Measurements from ENCODE around the gene PRKAG2. TPM values are rescaled to one million over a fixed set of nuclear protein-coding genes. Genes with fewer than 3 reads are reported as not detected.

The PRKAG2 gene
- total and polyA plus RNA-seq, 9 donors = 9.3 to 37.7 (median 22.6) TPM

DNA sequence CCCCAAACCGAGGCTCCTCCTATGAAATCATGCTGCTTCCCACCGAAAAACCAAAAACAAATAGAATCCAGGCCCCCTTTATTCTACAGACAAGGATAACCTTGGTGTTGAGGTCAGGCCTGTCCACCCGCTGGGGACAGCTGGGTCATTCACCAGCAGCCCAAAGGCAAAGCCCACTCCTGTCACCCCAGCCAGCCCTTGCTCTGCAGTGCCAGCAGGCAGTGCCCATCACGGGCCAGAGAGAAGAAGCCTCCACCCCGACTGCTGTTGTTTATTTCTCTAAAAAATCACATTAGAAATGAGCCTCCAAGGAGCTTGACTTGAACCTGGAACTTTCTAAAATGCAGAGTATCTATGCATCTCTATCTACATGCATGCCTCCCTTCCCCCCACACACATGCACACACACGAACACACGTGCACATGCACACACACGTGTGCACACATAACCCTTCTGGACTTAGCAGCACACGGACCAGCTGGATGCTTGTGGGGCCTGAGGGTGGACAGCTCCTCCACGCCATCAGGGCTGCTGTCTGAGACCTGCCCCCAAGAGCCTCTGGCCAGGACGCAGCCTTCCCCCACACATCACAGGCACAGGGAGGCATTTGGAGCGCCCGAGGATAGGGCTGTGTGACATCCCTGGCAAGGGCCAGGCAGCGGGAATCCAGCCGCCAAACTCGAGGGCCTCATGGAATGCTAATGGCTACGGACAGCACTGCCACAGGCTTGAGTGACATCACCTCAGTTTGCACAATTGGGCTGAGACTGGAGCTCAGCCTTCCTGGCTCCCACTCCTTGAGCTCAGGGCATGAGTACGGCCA is 22.8 kb downstream of the PRKAG2 start:
- no peaks in the 10 kb centered on the region for H3K4me1 ChIP-seq (ENCODE audit: insufficient read depth)
- WGBS, 3 donors = 58 to 69% (median 63%) methylated on average over 18 of the region's 18 CpGs
- no peaks in the 10 kb centered on the region for H3K27me3 ChIP-seq
- TF ChIP-seq POLR2A (IDR thresholded peaks at IDR 0.05) (no peak), EP300 (IDR thresholded peaks at IDR 0.05) (no peak)
- TF ChIP-seq, protein P1, sequence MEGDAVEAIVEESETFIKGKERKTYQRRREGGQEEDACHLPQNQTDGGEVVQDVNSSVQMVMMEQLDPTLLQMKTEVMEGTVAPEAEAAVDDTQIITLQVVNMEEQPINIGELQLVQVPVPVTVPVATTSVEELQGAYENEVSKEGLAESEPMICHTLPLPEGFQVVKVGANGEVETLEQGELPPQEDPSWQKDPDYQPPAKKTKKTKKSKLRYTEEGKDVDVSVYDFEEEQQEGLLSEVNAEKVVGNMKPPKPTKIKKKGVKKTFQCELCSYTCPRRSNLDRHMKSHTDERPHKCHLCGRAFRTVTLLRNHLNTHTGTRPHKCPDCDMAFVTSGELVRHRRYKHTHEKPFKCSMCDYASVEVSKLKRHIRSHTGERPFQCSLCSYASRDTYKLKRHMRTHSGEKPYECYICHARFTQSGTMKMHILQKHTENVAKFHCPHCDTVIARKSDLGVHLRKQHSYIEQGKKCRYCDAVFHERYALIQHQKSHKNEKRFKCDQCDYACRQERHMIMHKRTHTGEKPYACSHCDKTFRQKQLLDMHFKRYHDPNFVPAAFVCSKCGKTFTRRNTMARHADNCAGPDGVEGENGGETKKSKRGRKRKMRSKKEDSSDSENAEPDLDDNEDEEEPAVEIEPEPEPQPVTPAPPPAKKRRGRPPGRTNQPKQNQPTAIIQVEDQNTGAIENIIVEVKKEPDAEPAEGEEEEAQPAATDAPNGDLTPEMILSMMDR (IDR thresholded peaks at IDR 0.05) = no peak
- no peaks in the 10 kb centered on the region for H3K36me3 ChIP-seq
- intact Hi-C loops (cut with DNase I) = loop anchor here in 1 of 4 donors (2.0 kb wide), 1 partner anchor 33 kb away; no protein-coding TSS in a partner anchor
- H3K27ac ChIP-seq = no peak overlapping the region
- no peak for DNase-seq
- no peak overlapping the region for H3K4me3 ChIP-seq
- H3K9me3 ChIP-seq = no peaks in the 10 kb centered on the region

DNA sequence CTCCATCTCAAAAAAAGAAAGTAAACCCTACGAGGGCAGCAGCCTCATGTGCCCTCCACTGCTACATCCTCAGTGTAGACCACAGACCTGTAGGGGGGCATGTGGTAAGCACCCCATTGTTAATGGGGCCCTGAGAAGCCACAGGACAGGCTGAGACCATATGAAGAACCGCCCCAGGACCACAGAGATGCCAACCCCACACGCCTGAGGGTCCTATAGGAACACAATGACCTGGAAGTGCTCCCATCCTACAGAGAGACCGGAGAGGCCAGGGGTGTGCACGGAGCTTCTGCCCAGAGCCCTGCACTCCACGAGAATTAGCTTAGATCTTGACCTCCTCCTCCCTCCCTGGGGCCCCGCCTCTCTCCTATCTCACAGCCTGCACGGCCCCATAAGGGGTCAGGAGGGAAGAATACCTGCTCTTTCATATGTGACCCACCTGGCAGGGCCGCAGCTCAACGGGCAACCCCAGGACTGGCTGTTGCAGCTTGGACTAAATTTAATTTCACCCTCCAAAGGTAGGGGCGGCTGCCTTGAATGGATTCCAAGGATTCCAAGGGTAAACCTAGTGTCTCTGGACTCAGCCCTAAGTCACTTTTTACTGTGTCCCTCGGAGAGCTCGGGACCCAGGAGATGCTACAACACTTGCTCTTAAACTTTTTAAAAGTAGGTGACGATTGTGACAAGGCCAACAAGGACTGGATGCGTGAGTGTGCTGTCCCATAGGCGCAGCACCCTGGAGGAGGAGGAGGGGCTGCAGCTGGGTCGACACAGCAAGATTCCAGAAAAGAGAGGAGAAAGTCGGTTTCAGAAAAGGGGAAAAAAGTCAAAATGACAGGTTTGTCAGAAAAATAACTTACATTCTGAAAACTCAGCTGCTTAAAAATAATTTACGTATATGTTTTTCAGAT is 24.2 kb downstream of the PRKAG2 start:
- no peaks in the 10 kb centered on the region for H3K9me3 ChIP-seq
- no peak overlapping the region for H3K27ac ChIP-seq
- 86 to 90% (median 87%) methylated on average over 19 of the region's 19 CpGs for WGBS, 3 donors
- no peaks in the 10 kb centered on the region for H3K4me1 ChIP-seq (ENCODE audit: insufficient read depth)
- intact Hi-C loops (cut with DNase I) = no loop called here
- no peaks in the 10 kb centered on the region for H3K27me3 ChIP-seq
- no peaks in the 10 kb centered on the region for H3K36me3 ChIP-seq
- TF ChIP-seq, protein P1 (IDR thresholded peaks at IDR 0.05) = no peak
- no peak for TF ChIP-seq POLR2A (IDR thresholded peaks at IDR 0.05)
- TF ChIP-seq EP300 (IDR thresholded peaks at IDR 0.05) = no peak
- no peak for DNase-seq
- no peak overlapping the region for H3K4me3 ChIP-seq

DNA sequence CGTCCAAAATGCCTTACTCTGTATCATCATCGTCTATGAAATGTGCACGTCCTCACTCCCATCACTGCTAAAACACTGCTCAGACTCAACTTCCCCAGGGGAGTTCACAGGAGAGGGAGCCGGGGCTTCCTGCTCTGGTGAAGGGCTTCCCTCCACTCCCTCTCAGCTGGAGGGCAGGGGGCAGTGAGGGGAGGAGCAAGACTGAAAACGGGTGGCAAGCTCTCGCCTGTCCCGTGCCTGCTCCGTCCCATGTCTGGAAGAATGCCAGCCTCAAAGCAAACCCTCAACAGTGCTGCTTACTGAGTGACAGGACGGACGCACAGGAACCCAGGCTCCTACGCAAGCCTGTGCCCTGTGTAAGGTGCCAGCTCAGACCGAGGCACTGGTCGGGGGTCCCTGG is 25.1 kb downstream of the PRKAG2 start:
- TF ChIP-seq, protein P1 (IDR thresholded peaks at IDR 0.05) = no peak
- TF ChIP-seq EP300 (IDR thresholded peaks at IDR 0.05) (no peak), POLR2A (IDR thresholded peaks at IDR 0.05) (no peak)
- Histone ChIP-seq H3K27ac (no peak overlapping the region), H3K36me3 (no peaks in the 10 kb centered on the region), H3K4me1 (ENCODE audit: insufficient read depth) (no peaks in the 10 kb centered on the region), H3K9me3 (no peaks in the 10 kb centered on the region), H3K4me3 (no peak overlapping the region), H3K27me3 (no peaks in the 10 kb centered on the region)
- intact Hi-C loops (cut with DNase I) = no loop called here
- DNase-seq = peak in 1 of 5 donors; percentile 20
- 54 to 55% (median 55%) methylated on average over 13 of the region's 13 CpGs for WGBS, 3 donors

DNA sequence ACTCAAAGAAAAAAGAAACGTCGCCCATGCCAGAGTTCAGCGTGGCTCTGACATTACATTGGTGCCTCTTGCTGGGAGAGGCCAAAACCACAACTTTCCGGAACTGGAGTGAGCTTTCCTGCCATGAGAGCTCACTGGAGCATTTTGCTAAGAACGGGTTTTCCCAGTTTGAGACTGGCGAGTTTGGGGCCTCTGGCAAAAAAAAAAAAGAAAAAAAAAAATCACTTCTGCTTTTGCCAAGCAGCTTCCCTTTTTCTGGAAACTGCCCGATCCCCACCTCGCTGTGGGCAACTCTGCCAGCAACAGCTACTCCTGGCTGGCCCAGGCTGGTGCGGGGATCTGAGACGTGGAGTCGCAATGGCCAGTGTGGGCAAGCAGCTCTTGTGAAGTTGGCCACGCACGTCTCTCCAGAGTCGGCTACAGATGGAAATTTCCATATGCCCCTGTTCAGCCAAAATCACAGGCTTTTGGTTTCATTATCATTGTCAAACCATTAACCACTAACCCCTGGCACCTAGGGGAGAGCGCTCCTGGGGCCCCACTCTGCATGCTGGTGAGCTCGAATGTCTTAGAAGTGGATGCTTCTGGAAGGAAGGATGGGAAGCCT is 25.7 kb downstream of the PRKAG2 start:
- intact Hi-C loops (cut with DNase I) = no loop called here
- Histone ChIP-seq H3K4me3 (no peak overlapping the region), H3K27ac (no peak overlapping the region), H3K4me1 (ENCODE audit: insufficient read depth) (no peaks in the 10 kb centered on the region), H3K36me3 (no peaks in the 10 kb centered on the region), H3K9me3 (no peaks in the 10 kb centered on the region), H3K27me3 (no peaks in the 10 kb centered on the region)
- TF ChIP-seq POLR2A (IDR thresholded peaks at IDR 0.05) (no peak), EP300 (IDR thresholded peaks at IDR 0.05) (no peak)
- TF ChIP-seq, protein P1 (IDR thresholded peaks at IDR 0.05) = no peak
- WGBS, 3 donors = 86 to 90% (median 87%) methylated on average over 16 of the region's 16 CpGs
- DNase-seq = peak in 1 of 5 donors; percentile 26
